ENCODE results near the gene KRTAP4-12. TPM values are rescaled to one million over a fixed set of nuclear protein-coding genes. Genes with fewer than 3 reads are reported as not detected.
"Not testable (repeated sequence)": the region's sequence is repeated elsewhere in the genome, so short reads cannot be mapped to it uniquely, and the experiment has no call there.

The KRTAP4-12 gene
- total RNA-seq, 2 donors from 2014 or later: not detected

DNA sequence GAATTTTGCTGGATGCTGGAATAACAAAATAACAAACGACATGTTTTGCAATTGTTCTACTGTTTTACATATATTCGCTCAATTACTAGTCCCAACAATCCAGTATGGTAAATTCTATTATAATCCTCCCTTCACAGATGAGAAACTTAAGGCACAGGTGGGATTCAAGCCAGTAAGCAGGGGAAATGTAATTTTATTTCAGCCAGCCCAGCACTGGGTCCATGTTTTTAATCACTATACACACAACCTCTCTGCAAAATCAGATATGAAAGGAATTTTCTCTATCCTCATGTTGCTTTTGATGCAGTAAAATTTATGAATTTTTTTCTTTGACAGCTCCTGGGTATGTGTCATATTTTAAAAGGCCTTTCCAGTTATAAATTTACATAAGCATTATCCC lies 21.3 kb upstream of the KRTAP4-12 start:
- no peaks in the 10 kb centered on the region for H3K27me3 Mint-ChIP-seq (ENCODE audit: low read depth)
- no peak overlapping the region for H3K27ac Mint-ChIP-seq
- DNase-seq: no peak
- ATAC-seq (replicated peaks in 1 of 2): no peak
- H3K4me3 Mint-ChIP-seq: no peak overlapping the region
- peaks cover 5% of the 10 kb centered on the region for H3K4me1 Mint-ChIP-seq (ENCODE audit: low read depth)
- H3K36me3 Mint-ChIP-seq (ENCODE audit: insufficient read depth in 2 of 2): peaks cover 8 to 15% of the 10 kb centered on the region in 2 donors
- peaks cover 7 to 16% of the 10 kb centered on the region in 2 donors for H3K9me3 Mint-ChIP-seq

DNA sequence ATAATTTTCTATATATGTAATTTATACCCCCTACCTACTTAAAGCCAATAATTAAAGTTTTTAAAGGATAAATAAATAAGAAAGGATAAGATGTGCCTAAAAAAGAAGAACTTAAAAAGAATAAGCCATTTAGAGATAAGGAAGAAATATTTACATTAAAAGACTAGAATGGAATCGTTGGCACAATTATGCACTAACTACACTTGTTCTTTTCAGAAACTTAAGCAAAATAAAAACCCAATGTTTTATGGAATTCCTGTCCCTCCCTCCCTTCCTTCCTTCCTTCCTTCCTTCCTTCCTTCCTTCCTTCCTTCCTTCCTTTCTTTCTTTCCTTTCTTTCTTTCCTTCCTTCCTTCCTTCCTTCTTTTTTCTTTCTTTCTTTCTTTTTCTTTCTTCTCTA lies 20.9 kb upstream of the KRTAP4-12 start:
- no peak overlapping the region for H3K27ac Mint-ChIP-seq
- no peak for ATAC-seq (replicated peaks in 1 of 2)
- H3K4me3 Mint-ChIP-seq: no peak overlapping the region
- H3K9me3 Mint-ChIP-seq: peaks cover 7 to 16% of the 10 kb centered on the region in 2 donors
- DNase-seq: no peak
- no peaks in the 10 kb centered on the region for H3K27me3 Mint-ChIP-seq (ENCODE audit: low read depth)
- peaks cover 8 to 15% of the 10 kb centered on the region in 2 donors for H3K36me3 Mint-ChIP-seq (ENCODE audit: insufficient read depth in 2 of 2)
- peaks cover 5% of the 10 kb centered on the region for H3K4me1 Mint-ChIP-seq (ENCODE audit: low read depth)

DNA sequence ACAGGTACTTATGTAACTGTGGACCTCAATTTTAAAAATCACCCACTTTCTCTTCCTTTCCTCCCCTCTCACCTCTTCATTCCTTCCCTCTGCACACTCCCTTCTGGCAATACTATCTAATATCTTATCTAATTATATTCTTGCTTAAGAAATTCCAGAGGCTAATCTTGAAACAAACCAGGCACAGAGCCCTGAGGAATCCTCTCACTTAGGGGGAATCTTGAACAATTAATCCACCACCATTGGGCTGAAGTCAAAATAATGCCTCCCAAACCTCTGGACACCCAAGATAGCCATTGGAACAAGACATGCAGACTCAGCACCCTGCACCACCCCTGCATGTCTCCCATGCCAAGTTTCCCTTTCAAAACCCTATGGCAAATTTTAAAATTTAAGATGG lies 17.4 kb upstream of the KRTAP4-12 start:
- no peak for DNase-seq
- H3K4me3 Mint-ChIP-seq: no peak overlapping the region
- H3K27ac Mint-ChIP-seq: no peak overlapping the region

DNA sequence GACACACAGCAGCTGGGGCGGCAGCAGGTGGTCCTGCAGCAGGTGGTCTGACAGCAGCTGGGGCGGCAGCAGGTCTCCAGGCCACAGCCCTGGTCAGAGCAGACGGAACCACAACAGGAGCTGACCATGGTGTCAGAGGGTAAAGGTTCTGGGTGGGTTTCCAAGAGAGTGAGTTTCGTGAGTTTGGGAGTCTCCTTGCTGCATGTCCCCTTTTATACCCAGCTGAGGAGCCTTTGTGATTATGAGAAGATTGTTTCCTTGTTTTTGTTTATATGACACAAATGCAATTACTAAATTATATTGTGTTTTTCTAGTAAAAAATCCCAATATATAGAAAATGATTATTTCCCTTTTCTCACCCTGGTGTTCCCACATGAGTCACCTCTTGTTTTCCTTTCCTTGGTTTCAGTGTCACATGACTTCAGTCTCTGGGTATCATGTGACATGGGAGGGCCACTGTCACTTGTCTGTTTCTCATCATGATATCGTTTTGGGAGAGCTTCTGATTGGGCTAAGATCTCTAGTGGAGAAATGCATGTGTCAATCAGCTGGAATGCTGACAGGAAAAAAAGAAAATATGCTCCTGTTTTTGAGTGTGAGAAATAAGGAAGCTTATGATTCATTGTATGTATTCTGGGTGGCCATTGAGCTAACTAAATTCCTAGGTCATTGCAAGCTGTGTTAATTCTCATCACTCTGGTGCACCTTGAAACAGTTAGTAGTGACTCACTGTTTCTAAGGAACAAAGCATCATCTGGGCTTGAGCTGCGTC lies 16.6 kb upstream of the KRTAP4-12 start, which contains the start of gene KRTAP4-6:
Gene KRTAP4-6, minus strand, starts transcription at position 185 of the 772 bp plus-strand sequence. Its CDS starts 57 bp downstream, at position 128.
- Mint-ChIP-seq H3K36me3 (ENCODE audit: insufficient read depth in 2 of 2) (peaks cover 10 to 18% of the 10 kb centered on the region in 2 donors), H3K4me3 (no peak within 1 kb of the TSS), H3K4me1 (ENCODE audit: low read depth) (peaks cover 5% of the 10 kb centered on the region), H3K27ac (no peak within 1 kb of the TSS), H3K9me3 (peaks cover 10 to 28% of the 10 kb centered on the region in 2 donors), H3K27me3 (ENCODE audit: low read depth) (no peaks in the 10 kb centered on the region)
- DNase-seq: no peak
- no peak for ATAC-seq (replicated peaks in 1 of 2)

More for the DNA sequence above, 17.4 kb upstream of the KRTAP4-12 start:
- H3K4me1 Mint-ChIP-seq (ENCODE audit: low read depth): peaks cover 5% of the 10 kb centered on the region
- no peaks in the 10 kb centered on the region for H3K27me3 Mint-ChIP-seq (ENCODE audit: low read depth)
- ATAC-seq (replicated peaks in 1 of 2): no peak
- peaks cover 10 to 18% of the 10 kb centered on the region in 2 donors for H3K36me3 Mint-ChIP-seq (ENCODE audit: insufficient read depth in 2 of 2)
- peaks cover 10 to 28% of the 10 kb centered on the region in 2 donors for H3K9me3 Mint-ChIP-seq

DNA sequence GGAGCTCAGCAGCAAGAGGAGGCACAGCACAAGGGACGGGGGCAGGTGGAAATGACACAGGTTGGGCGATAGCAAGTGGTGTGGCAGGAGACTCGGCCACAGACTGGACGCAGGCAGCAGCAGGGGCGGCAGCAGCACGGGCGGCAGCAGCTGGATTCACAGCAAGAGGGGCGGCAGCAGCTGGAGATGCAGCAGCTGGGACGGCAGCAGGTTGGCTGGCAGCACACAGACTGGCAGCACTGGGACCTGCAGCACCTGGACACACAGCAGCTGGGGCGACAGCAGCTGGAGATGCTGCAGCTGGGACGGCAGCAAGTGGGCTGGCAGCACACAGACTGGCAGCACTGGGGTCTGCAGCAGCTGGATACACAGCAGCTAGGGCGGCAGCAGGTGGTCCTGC lies 15.9 kb upstream of the KRTAP4-12 start:
- H3K27ac Mint-ChIP-seq; H3K27me3 Mint-ChIP-seq (ENCODE audit: low read depth); DNase-seq; H3K4me3 Mint-ChIP-seq; ATAC-seq (replicated peaks in 1 of 2); H3K4me1 Mint-ChIP-seq (ENCODE audit: low read depth): not testable (repeated sequence)
- Mint-ChIP-seq H3K9me3 (peaks cover 10 to 28% of the 10 kb centered on the region in 2 donors), H3K36me3 (ENCODE audit: insufficient read depth in 2 of 2) (peaks cover 10 to 18% of the 10 kb centered on the region in 2 donors)

DNA sequence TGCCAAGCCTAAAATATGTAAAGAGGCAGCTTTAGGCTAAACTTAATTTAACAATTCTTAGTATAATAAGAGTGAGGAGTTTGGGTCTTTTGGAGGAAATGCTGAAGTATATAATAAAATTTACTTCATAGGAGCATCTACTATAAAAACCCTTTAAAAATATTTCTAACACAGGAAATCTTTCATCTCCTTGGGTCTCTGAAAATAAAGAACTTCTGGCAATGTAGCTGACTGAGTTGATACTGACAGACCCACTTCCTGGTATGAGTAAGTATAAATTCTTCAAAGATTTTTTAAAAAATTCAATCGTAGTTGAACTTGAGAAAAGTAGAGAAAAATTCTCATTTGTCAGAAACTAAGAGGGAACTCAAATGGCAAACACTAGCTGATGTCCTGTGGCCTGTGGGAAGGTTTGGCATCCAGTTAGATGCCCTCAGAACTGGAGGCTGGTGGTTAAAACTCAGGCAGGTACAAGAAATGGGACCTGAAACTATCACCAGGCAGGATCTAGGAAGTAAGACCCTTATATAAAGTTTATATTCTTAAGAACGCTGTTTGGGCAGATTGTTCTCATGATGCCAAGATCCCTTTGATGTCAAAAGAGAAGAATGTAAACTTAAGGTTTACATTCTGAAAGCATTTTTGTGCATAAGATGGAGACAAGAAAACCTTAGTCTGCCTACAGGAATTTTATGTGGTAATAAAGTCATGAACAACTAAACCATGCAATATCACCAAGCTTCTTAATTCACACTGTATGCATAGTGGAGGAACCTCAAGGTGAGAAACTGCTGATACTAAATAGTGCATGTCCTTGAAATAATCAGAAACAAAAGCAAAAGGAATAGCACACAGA lies 10.1 kb upstream of the KRTAP4-12 start:
- ATAC-seq (replicated peaks in 1 of 2): no peak
- peaks cover 28% of the 10 kb centered on the region for H3K4me1 Mint-ChIP-seq (ENCODE audit: low read depth)
- H3K4me3 Mint-ChIP-seq: no peak overlapping the region
- H3K27ac Mint-ChIP-seq: no peak overlapping the region
- H3K36me3 Mint-ChIP-seq (ENCODE audit: insufficient read depth in 2 of 2): no peaks in the 10 kb centered on the region
- H3K27me3 Mint-ChIP-seq (ENCODE audit: low read depth): no peaks in the 10 kb centered on the region
- DNase-seq: no peak
- peaks cover 0 to 10% of the 10 kb centered on the region in 2 donors for H3K9me3 Mint-ChIP-seq

DNA sequence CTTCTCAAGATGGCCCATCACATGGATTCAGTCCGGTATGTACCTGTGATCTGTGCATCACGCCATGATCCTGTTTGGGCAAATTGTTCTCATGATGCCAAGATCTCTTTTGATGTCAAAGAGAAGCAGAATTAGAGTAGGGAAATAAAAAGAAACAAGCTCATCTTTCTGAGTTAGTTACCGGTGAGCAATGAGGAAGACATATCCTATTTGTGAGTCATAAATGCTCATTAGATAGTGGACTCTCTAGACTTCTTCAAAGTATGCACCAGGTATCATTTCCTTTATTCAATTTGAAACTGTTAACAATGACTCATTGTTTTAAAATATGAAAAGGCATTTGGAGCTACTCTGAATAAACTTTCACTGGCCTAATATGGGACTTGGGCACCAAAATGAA lies 8.0 kb upstream of the KRTAP4-12 start:
- H3K4me3 Mint-ChIP-seq: no peak overlapping the region
- DNase-seq (no peak), ATAC-seq (replicated peaks in 1 of 2) (no peak)
- H3K9me3 Mint-ChIP-seq: peaks cover 0 to under 1% of the 10 kb centered on the region in 2 donors
- no peaks in the 10 kb centered on the region for H3K36me3 Mint-ChIP-seq (ENCODE audit: insufficient read depth in 2 of 2)
- peak overlapping the region; percentile 63 for H3K27ac Mint-ChIP-seq
- H3K27me3 Mint-ChIP-seq (ENCODE audit: low read depth): no peaks in the 10 kb centered on the region
- H3K4me1 Mint-ChIP-seq (ENCODE audit: low read depth): peaks cover 28% of the 10 kb centered on the region

DNA sequence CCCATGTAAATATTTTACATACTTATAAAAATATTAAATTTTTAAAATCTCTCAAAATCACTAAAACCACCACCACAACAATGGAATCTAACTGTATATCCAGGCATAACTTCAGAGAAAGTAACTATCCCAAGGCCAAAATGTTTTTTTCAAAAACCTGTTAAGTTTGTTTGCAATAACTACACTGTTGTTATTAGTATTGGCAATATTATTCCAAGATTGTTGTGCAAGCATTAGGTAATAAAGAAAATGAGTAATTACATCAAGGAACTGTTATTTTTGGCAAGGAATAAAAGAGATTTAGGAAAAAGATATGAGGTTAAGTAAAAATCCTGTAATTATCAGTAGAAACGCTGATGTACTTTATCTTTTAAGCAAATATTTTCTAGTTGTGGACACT lies 3.4 kb upstream of the KRTAP4-12 start:
- ATAC-seq (replicated peaks in 1 of 2) (no peak), DNase-seq (no peak)
- Mint-ChIP-seq H3K27me3 (ENCODE audit: low read depth) (no peaks in the 10 kb centered on the region), H3K9me3 (peaks cover under 1 to 1% of the 10 kb centered on the region in 2 donors), H3K36me3 (ENCODE audit: insufficient read depth in 2 of 2) (no peaks in the 10 kb centered on the region), H3K27ac (no peak overlapping the region), H3K4me1 (ENCODE audit: low read depth) (peaks cover 40% of the 10 kb centered on the region), H3K4me3 (no peak overlapping the region)

DNA sequence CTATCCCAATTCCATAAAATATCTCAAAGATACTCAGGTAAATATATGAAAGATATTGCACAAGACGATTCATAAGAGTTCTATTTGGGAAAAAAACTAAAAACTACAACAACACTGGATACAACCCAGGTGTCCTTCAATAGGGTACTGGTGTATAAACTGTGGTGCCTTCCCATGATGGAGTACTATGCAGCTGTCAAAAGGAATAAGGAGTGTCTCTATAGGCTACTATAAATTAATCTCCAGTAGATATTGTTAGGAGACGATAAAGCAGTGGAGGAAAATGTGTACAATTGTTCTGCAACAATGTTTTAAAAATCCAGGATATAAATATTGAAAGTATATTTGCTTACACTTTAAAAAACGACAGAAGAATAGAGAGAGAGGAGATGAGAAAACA lies 2.4 kb upstream of the KRTAP4-12 start:
- no peak for ATAC-seq (replicated peaks in 1 of 2)
- Mint-ChIP-seq H3K4me1 (ENCODE audit: low read depth) (peaks cover 31% of the 10 kb centered on the region), H3K9me3 (peaks cover 2% of the 10 kb centered on the region in 2 donors), H3K27ac (no peak overlapping the region), H3K4me3 (no peak overlapping the region), H3K36me3 (ENCODE audit: insufficient read depth in 2 of 2) (no peaks in the 10 kb centered on the region), H3K27me3 (ENCODE audit: low read depth) (no peaks in the 10 kb centered on the region)
- no peak for DNase-seq

DNA sequence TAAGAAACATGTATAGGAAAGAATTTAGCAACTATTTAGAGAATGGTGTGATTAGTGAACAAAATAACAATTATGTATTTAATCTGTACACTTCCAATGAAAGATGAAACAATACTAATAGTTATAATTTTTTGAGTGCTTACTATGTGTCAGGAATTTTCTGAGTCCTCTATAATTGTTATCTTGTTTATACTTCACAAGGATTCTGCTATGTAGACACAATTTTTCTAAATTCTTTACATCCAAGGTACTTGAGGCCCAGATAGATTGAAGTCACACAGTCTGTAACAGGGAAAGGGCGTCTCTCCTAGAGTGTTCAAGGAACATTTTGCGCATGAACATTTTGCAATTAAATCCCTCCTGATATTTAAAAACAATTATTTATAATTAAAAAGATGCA lies 1.1 kb upstream of the KRTAP4-12 start:
- Mint-ChIP-seq H3K9me3 (peaks cover 2% of the 10 kb centered on the region in 2 donors), H3K4me3 (no peak overlapping the region), H3K4me1 (ENCODE audit: low read depth) (peaks cover 33% of the 10 kb centered on the region), H3K27ac (no peak overlapping the region), H3K27me3 (ENCODE audit: low read depth) (no peaks in the 10 kb centered on the region), H3K36me3 (ENCODE audit: insufficient read depth in 2 of 2) (no peaks in the 10 kb centered on the region)
- ATAC-seq (replicated peaks in 1 of 2) (no peak), DNase-seq (no peak)

DNA sequence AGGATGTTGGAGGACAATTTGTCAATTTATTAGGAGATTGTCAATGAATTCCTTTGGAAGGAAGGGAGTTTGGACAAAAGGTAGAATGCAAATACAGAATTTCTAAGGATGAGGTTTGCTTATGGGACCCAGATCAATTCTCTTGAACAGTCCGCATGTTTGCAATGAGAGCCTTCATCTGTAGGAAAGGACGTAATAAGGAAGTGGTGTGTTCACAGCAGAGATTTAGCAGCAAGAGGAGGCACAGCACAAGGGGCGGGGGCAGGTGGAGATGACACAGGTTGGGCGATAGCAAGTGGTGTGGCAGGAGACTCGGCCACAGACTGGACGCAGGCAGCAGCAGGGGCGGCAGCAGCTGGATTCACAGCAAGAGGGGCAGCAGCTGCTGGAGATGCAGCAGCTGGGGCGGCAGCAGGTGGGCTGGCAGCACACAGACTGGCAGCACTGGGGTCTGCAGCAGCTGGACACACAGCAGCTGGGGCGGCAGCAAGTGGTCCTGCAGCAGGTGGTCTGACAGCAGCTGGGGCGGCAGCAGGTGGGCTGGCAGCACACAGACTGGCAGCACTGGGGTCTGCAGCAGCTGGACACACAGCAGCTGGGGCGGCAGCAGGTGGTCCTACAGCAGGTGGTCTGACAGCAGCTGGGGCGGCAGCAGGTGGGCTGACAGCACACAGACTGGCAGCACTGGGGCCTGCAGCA lies 541 bp downstream of the KRTAP4-12 start:
- ATAC-seq (replicated peaks in 1 of 2); H3K27ac Mint-ChIP-seq; H3K27me3 Mint-ChIP-seq (ENCODE audit: low read depth); DNase-seq; H3K36me3 Mint-ChIP-seq (ENCODE audit: insufficient read depth in 2 of 2); H3K9me3 Mint-ChIP-seq: not testable (repeated sequence)
- H3K4me3 Mint-ChIP-seq: peak overlapping the region; percentile 2 to 18
- H3K4me1 Mint-ChIP-seq (ENCODE audit: low read depth): peaks cover 33% of the 10 kb centered on the region

DNA sequence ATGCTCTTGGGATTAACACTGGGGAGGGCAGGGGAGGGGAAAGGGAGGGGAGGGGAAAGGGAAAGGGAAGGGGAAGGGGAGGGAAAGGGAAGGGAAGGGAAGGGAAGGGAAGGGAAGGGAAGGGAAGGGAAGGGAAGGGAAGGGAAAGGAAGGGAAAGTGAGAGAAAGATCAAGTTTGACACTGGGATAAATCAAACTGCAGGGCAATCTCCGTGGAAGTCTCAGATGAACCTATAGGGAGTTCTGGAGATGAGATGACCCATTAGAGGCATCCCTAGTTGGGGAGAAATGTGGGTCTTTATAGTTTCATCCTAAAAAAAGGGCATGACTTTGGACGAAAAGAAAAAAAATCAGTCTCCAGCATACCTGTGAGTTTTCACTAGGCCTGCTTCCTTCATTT lies 2.2 kb downstream of the KRTAP4-12 start:
- DNase-seq: no peak
- Mint-ChIP-seq H3K36me3 (ENCODE audit: insufficient read depth in 2 of 2) (no peaks in the 10 kb centered on the region), H3K4me3 (no peak overlapping the region), H3K9me3 (peaks cover 2% of the 10 kb centered on the region in 2 donors), H3K4me1 (ENCODE audit: low read depth) (peaks cover 33% of the 10 kb centered on the region), H3K27me3 (ENCODE audit: low read depth) (no peaks in the 10 kb centered on the region), H3K27ac (no peak overlapping the region)
- ATAC-seq (replicated peaks in 1 of 2): no peak
